HG03460 (cell line): ENCODE results near the gene UIMC1.
"Not testable (repeated sequence)": the region's sequence is repeated elsewhere in the genome, so short reads cannot be mapped to it uniquely, and the experiment has no call there.

Experiments
- ATAC-seq: cut with Tn5 transposase; IDR thresholded peaks from one replicate; pipeline ENCODE4 v1.9.1; 2021; ENCODE audit not compliant: unreplicated experiment

UIMC1 gene

DNA sequence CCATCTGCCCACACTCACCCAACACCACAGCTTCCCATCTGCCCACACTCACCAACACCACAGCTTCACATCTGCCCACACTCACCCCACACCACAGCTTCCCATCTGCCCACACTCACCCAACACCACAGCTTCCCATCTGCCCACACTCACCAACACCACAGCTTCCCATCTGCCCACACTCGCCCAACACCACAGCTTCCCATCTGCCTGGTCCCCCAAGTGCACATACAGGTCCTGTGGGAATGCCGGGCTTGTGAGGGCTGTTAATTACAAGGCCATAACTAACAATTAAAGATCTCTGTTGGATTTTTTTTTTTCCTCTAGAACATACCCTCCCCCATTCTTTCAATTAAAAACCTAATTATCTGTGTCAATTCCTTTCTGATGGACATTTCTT, 133.6 kb downstream of the UIMC1 start:
- not testable (repeated sequence) for ATAC-seq

DNA sequence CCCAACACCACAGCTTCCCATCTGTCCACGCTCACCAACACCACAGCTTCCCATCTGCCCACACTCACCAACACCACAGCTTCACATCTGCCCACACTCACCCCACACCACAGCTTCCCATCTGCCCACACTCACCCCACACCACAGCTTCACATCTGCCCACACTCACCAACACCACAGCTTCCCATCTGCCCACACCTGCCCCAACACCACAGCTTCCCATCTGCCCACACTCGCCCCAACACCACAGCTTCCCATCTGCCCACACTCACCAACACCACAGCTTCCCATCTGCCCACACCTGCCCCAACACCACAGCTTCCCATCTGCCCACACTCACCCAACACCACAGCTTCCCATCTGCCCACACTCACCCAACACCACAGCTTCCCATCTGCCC, 134.0 kb downstream of the UIMC1 start:
- not testable (repeated sequence) for ATAC-seq

DNA sequence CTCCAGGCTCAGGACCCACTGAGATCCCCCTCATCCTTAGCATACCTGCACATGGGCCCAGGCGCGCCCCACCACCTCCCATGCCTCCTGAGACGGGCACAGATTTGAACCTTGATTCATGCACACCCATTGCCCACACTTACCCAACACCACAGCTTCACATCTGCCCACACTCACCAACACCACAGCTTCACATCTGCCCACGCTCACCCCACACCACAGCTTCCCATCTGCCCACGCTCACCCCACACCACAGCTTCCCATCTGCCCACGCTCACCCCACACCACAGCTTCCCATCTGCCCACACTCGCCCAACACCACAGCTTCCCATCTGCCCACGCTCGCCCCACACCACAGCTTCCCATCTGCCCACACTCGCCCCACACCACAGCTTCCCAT, 135.9 kb downstream of the UIMC1 start:
- not testable (repeated sequence) for ATAC-seq

GRCh38 chr5:176870110-176870591, 136.4 kb downstream of the UIMC1 start:
- ATAC-seq = no peak

DNA sequence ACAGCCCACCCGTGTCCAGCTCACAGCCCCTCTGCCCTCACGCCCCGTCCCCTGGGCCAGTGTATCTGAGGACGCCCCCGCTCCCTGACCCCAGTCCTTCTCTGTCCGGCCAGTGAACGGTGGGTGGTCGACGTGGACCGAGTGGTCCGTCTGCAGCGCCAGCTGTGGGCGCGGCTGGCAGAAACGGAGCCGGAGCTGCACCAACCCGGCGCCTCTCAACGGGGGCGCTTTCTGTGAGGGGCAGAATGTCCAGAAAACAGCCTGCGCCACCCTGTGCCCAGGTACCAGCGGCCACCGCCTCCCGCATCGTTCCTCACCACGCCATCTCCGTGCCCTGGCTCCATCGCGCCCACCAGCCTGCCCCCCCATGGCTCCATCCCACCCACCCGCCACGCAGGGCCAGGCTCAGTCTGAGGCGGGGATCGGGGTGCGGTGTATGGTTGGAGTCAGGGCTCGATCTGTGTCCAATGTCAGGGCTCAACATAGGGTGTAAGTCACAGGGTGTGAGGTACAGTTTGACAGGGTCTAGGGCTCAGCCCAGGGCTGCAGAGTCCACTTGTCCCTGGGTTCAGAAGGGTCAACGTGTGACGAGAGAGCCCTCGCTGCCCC, 137.0 kb downstream of the UIMC1 start:
- no peak for ATAC-seq

DNA sequence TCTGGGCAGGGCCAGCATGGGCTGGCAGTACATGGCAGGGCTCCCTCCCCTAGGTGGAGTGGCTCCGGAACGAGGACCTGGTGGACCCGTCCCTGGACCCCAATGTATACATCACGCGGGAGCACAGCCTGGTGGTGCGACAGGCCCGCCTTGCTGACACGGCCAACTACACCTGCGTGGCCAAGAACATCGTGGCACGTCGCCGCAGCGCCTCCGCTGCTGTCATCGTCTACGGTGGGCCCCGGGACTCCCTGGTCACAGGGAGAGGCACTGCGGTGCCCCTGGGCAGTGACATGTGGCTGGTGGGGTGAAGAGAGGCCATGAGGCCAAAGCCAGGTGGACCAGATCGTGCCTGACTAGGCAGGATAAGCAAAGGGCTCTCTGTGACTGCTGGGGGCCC, 137.8 kb downstream of the UIMC1 start:
- no peak for ATAC-seq

DNA sequence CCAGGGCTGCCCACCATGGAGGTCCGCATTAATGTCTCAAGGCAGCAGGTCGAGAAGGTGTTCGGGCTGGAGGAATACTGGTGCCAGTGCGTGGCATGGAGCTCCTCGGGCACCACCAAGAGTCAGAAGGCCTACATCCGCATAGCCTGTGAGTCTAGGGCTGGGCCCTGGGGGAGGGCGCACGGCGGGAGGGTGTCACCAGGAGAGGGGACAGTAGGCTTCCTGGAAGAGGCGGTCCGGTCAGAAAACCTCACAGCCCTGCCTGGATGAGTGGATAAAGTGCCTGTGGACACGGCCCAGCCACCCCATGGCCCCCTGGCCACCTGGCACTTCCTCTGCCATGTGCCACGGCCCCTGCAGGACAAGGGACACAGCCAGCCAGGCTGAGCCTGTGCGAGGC, 138.5 kb downstream of the UIMC1 start:
- ATAC-seq = no peak

DNA sequence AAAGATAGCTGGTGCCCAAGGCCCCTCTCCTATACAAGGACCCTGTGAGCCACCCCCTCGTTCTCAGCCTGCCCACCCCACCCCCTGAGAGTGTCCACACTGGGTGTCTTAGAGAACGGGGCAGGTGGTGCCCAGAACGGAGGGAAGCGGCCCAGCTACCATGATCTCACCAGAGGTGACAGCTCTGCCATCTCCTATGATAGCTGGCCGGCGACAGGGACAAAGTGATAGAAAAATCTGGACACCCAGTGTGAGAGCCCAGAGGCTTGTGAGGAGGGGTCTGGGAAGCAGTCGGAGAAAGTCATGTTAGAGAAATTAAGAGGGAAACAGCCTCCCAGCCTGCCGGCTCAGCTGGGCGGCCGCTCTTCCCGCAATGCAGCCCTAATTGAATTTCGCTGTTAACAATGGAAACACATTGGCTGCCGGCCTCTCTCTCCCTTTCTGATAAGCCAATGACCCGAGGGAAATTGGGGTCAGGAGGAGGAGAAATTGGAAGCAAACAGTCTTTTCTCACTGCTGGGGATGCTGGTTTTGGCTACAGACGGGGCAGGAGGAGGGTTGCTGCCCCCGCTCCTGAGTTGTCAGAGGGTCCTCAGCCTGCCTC, 139.8 kb downstream of the UIMC1 start:
- ATAC-seq = no peak

- no peak for ATAC-seq
These were observed 140.6 kb downstream of the UIMC1 start for GRCh38 chr5:176865964-176866363.

DNA sequence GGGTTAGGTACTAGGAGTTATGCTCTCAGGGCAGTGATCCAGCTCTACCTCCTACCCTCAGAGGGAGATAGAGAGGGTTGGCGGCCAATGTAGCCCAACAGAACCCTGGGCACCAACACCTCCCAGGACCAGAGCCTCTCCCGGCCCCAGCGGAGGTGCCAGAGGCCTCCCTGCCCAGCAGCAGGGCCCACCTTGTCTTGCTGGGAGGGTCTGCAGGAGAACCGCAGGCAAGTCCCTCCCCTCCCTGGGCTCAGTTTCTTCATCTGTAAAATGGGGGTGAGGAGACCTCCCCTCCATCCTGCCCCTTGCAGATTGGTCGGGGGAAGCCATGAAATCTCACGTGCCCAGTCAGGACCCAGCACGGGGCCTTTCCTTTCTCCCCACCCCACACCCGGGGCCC, 141.8 kb downstream of the UIMC1 start:
- ATAC-seq = no peak

- ATAC-seq = no peak
These were observed 142.8 kb downstream of the UIMC1 start for GRCh38 chr5:176863765-176864098.

DNA sequence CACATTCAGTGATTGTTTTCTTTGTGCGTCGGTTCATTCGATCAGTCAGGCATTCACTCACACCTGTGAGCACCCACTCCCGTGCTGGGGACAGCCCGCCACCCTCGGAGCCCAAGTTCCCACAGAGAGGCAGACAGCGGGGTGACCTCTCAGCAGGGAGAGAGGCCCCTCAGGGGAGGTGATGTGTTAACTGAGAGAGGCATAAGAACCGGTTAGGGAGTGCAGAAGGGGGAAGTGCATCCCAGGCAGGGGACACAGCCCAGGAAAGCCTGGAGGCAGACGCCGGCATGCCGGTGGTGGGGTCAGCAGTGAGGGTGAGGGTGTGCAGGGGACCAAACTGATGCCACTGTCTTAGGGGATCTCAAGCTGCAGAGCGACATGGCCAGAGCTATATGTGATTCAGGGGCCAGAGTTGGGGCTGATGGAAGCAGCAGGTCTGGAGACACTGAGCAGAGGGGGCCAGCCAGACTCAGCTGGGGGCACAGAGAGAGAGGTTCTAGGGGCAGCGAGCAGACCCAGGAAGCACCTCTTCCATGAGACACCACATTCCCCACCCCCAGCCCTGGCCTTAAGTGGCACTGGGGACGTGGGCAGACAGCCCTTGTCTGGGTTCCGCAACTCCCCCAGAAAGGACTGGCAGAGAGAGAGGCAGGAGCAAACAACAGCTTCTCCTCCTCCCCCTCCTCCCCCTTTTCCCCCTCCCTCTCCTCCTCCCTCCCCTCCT, 143.4 kb downstream of the UIMC1 start:
- no peak for ATAC-seq

GRCh38 chr5:176862330-176862995, 144.1 kb downstream of the UIMC1 start:
- ATAC-seq = no peak

DNA sequence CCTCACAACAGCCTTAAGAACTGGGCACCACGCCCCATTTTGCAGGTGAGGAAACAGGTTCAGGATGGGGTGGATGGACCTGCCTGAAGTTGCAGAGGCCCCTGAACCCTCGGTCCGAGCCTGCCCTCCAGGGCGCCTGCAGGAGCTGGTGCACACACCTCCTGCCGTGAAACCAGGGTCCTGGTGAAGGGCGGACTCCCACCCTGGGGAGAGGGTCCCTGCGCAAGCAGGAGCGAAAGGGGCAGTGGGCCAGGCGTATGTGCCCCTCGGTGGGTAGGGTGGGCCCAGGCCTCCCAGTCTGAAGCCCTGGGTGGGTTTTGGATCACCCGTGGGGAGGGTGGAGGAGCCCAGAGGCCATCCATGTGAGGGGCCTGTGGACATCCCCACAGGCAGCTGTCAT, 145.3 kb downstream of the UIMC1 start:
- ATAC-seq = no peak

DNA sequence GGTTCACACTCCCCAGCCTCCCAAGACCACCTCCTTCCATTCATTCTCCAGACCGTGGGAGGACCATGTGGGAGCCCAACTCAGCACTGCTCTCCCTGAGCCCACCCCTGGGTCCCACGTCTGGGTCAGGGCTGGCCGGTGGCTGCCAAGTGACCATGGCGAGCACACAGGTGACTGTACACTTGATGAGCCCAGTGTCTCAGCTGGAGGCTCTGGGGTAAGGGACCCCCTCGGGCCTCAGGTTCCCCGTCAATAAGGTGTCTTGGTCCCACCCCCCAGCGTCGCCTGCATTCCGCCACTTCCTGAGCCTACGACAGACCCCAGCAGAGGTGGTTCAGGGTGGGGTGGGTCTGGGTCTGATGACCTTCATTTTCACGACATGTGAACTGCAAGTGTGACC, 146.2 kb downstream of the UIMC1 start:
- ATAC-seq = no peak

DNA sequence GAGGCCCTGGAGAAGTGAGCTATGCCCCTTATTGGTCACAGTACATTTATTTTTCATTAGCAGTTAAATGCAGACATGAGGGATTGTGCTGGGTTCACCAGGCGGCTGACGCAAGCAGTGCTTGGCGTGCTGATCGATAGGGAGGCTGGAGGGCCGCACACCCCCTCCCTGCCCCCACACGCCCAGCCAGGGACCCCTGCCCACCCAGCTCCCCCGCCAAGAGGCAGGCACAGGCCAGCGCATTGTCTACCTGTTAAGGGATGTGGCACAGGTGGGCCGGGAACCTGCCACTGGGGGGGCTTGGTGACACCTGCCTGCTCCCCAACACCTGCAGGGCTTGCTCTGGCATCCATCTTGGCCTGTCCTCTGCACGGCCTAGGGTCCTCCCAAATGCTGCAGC, 146.7 kb downstream of the UIMC1 start:
- no peak for ATAC-seq

- ATAC-seq = no peak
These were observed 148.7 kb downstream of the UIMC1 start for GRCh38 chr5:176857894-176858273.

DNA sequence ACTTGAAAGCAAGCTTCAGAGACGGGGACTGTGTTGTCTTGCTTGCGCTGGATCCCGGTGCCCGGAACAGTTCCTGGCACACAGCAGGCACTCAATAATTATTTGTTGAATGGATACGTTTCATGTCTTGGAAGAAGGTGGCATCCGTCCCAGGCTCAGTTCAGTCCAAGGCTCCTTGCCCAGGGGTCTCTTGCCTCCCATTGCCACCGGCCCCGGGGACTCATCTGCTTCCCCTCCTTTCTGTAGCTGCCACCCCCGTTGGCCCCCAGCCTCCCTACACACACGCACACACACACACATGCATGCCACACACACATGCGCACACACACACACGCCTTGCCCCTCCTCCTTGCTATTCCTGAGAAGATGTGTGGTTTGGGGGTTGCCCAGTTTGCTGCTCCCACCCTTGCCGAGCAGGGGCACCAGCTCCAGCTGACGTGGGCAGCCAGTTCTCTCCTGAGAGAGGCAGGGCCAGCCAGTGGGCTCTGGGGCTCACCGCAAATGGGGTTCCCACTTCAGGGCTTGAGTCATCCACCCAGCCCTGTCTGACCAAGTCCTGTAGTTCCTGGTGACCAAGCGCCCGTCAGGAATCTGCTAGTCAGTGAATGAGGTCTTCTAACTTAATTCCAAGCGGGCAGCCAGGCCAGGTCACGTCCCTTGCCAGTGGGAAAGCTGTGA, 149.2 kb downstream of the UIMC1 start:
- ATAC-seq = no peak

- no peak for ATAC-seq
These were observed 149.8 kb downstream of the UIMC1 start for GRCh38 chr5:176856746-176857145.

DNA sequence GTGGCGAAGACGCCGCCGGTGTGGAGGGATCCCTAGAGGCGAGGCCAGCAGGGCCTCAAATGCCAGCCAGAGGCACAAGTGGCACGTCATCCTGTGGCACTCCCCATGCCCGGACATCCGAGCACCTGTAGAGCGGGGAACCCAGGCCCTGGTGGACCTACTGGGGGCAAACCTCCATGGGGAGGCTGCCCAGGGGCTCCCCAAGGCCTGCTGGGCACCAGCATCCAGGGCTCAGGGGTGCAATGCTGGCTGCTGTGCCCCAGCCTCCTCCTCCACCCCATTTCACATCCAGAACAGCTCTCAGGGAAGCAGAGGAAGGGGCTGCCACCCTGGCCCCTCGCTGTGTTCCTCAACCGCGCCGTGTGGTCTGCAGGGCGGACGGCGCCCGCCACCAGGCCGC, 151.0 kb downstream of the UIMC1 start:
- no peak for ATAC-seq
